Ovary (tissue), 9 donors: ENCODE data around the gene VAV2. TPM values are rescaled to one million over a fixed set of nuclear protein-coding genes. Genes with fewer than 3 reads are reported as not detected.

Source experiments
- DNase-seq, 5 donors: peaks; one replicate each; pipeline ENCODE4 v3.0.0-alpha.2; 2019 to 2020
- H3K27ac ChIP-seq, 2 donors: fragments of 200-600 bp; one replicate each; pipeline versions ENCODE4 v1.5.1 to v1.8.0; 2019 to 2022
- H3K27me3 ChIP-seq: fragments of 200-600 bp; one replicate; pipeline ENCODE4 v1.8.0; 2022
- H3K36me3 ChIP-seq: fragments of 200-600 bp; sonication (generic); one replicate; pipeline ENCODE4 v1.5.1; 2019
- H3K4me1 ChIP-seq: one replicate; pipeline ENCODE4 v1.8.1; 2013; ENCODE audit warnings: mild to moderate bottlenecking, moderate library complexity; ENCODE audit not compliant: insufficient read depth
- H3K4me3 ChIP-seq: fragments of 200-600 bp; sonication (generic); one replicate; pipeline ENCODE4 v1.5.1; 2017
- H3K9me3 ChIP-seq, 2 donors: fragments of 200-600 bp in 1 of 2; sonication (generic) in 1 of 2; one replicate each; pipeline versions ENCODE4 v1.5.1 to v1.8.1; 2013 to 2019; ENCODE audit warnings: mild to moderate bottlenecking in 1 of 2, moderate library complexity in 1 of 2
- CTCF ChIP-seq, 3 donors: fragments of 450-650 bp in 2 of 3; fragments of 200-600 bp in 1 of 3; IDR thresholded peaks; one replicate each; pipeline versions ENCODE4 v1.5.1 to v1.8.0; 2016 to 2022; ENCODE audit warnings: antibody characterized with exemption in 3 of 3, mild to moderate bottlenecking in 1 of 3
- EP300 ChIP-seq: sonication (generic); formaldehyde crosslinking; IDR thresholded peaks from one replicate; pipeline ENCODE4 v1.6.1; 2017; ENCODE audit warnings: antibody characterized with exemption
- POLR2A ChIP-seq: fragments of 450-650 bp; IDR thresholded peaks from one replicate; pipeline ENCODE4 v1.6.1; 2017; ENCODE audit warnings: antibody characterized with exemption, mild to moderate bottlenecking, moderate library complexity
- whole genome bisulfite sequencing, 3 donors: extraction: QIAGEN DNeasy Blood & Tissue Kit in 1 of 3; methylation state at CpG; one replicate each; pipeline versions ENCODE4 v1.1.5 to v1.1.7; 2013 to 2017; 5-methylcytosine and 5-hydroxymethylcytosine counted together
- intact Hi-C, 4 donors: fragments of 100-400 bp; cut with DNase I; formaldehyde crosslinking; loops; one replicate each; pipeline versions ENCODE4 v1.11.0 to v1.15.1; 2022 to 2023
- polyA plus RNA-seq, 2 donors: library from polyadenylated mRNA; stranded (reverse); fragments of 200-250 nt in 1 of 2; fragments of 350-450 nt in 1 of 2; fragmentation: Illumina TruSeq in 1 of 2; extraction: RNeasy Lipid Tissue Mini Kit (QIAGEN cat#74804) in 1 of 2; gene quantifications; one replicate each; pipeline ENCODE4 v1.2.3, GENCODE V29; 2013 to 2014
- total RNA-seq, 7 donors: library from RNA; depleted of rRNA in 2 of 7; stranded (reverse); fragments of >200 nt in 2 of 7; fragmentation: NEBNext Ultra II Directional in 3 of 7; extraction: Animal tissue kit (Norgen Biotek cat#: 25700) in 3 of 7; gene quantifications; one replicate each; pipeline versions ENCODE4 v1.1.0 to v1.2.4, GENCODE V29; 2016 to 2023
- donor health status: DM: no; HTN: no; CAD: no; lungs with moderate emphysema.
- donor health status: DM: no; HTN: no; CAD: no.
- donor health status: Bipolar disorder and iron deficiency.
- donor health status: DM: yes; HTN: yes; CAD: no.
- donor health status: DM: no; HTN: no; CAD: no.
- donor health status: DM: yes; HTN: yes; CAD: no.

VAV2 gene
- total and polyA plus RNA-seq, 9 donors, result 3.7 to 14.1 (median 7.8) TPM

GRCh38 chr9:133981958-133982681 lies 10.0 kb downstream of the VAV2 start:
- 88 to 92% (median 90%) methylated on average over 28 of the region's 28 CpGs for WGBS, 3 donors
- Histone ChIP-seq H3K4me3 (no peak overlapping the region), H3K27ac (no peak overlapping the region), H3K9me3 (no peaks in the 10 kb centered on the region), H3K4me1 (peaks cover 11% of the 10 kb centered on the region), H3K36me3 (no peaks in the 10 kb centered on the region), H3K27me3 (no peaks in the 10 kb centered on the region)
- intact Hi-C loops, result no loop called here
- peak in 1 of 5 donors; percentile 19 for DNase-seq
- TF ChIP-seq POLR2A (no peak), CTCF (IDR thresholded peaks at IDR 0.05) (no peak), EP300 (no peak)

GRCh38 chr9:133981589-133981957 lies 10.6 kb downstream of the VAV2 start:
- 90 to 91% (median 91%) methylated on average over 14 of the region's 14 CpGs for WGBS, 3 donors
- no peak for TF ChIP-seq CTCF (IDR thresholded peaks at IDR 0.05)
- no peak for TF ChIP-seq EP300
- Histone ChIP-seq H3K4me1 (peaks cover 11% of the 10 kb centered on the region), H3K9me3 (no peaks in the 10 kb centered on the region), H3K4me3 (no peak overlapping the region), H3K27me3 (no peaks in the 10 kb centered on the region), H3K27ac (no peak overlapping the region), H3K36me3 (no peaks in the 10 kb centered on the region)
- peak in 1 of 5 donors; percentile 6 for DNase-seq
- intact Hi-C loops, result no loop called here

GRCh38 chr9:133980864-133981588 lies 11.1 kb downstream of the VAV2 start:
- Histone ChIP-seq H3K27me3 (no peaks in the 10 kb centered on the region), H3K4me1 (peaks cover 11% of the 10 kb centered on the region), H3K4me3 (no peak overlapping the region), H3K36me3 (no peaks in the 10 kb centered on the region), H3K9me3 (no peaks in the 10 kb centered on the region), H3K27ac (no peak overlapping the region)
- TF ChIP-seq EP300 (no peak), CTCF (IDR thresholded peaks at IDR 0.05) (no peak), POLR2A (no peak)
- intact Hi-C loops, result no loop called here
- 90 to 93% (median 91%) methylated on average over 25 of the region's 25 CpGs for WGBS, 3 donors
- peak in 2 of 5 donors; percentile 7 to 17 for DNase-seq

- peaks cover 11% of the 10 kb centered on the region for H3K4me1 ChIP-seq
- no peak overlapping the region for H3K4me3 ChIP-seq
- H3K36me3 ChIP-seq, result no peaks in the 10 kb centered on the region
- intact Hi-C loops, result no loop called here
- TF ChIP-seq POLR2A (no peak), EP300 (no peak), CTCF (IDR thresholded peaks at IDR 0.05) (no peak)
- H3K9me3 ChIP-seq, result no peaks in the 10 kb centered on the region
- WGBS, 3 donors, result 85 to 86% (median 85%) methylated on average over 22 of the region's 22 CpGs
- peak in 2 of 5 donors; percentile 30 to 36 for DNase-seq
- no peak overlapping the region for H3K27ac ChIP-seq
- no peaks in the 10 kb centered on the region for H3K27me3 ChIP-seq
Observed at GRCh38 chr9:133979921-133980863, 11.9 kb downstream of the VAV2 start.
